NCI-H748 (cell line): ENCODE results near the gene ENOX1.
"Not testable (repeated sequence)": the region's sequence is repeated elsewhere in the genome, so short reads cannot be mapped to it uniquely, and the experiment has no call there.

Experiments
- DNase-seq: peaks from one replicate; lab custom pipeline; 2025; ENCODE audit not compliant: unreplicated experiment; lab: John Stamatoyannopoulos, UW

ENOX1 gene

GRCh38 chr13:43363156-43363953 lies 423.4 kb downstream of the ENOX1 start:
- peak; percentile 5 for DNase-seq

DNA sequence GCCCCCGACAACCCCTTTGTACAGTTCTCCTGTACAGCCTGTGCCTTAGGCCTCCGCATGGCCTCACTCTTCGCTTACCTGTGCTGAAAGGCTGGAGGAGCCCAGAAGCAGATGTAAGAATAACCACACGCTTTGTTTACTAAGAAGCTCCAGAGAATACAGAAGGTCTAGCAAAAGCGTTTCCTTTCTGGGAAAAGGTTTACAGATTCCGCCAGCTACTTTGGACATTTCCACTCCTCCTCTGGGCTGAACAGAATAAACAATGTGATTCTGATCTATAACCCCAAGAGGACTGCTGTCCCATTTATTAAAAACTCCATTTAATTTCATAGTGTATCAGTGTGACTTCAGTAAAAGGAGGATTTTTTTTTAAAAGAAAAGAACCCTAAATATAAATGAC lies 424.2 kb downstream of the ENOX1 start:
- no peak for DNase-seq

GRCh38 chr13:43360892-43361610 lies 425.7 kb downstream of the ENOX1 start:
- peak; percentile 5 for DNase-seq

DNA sequence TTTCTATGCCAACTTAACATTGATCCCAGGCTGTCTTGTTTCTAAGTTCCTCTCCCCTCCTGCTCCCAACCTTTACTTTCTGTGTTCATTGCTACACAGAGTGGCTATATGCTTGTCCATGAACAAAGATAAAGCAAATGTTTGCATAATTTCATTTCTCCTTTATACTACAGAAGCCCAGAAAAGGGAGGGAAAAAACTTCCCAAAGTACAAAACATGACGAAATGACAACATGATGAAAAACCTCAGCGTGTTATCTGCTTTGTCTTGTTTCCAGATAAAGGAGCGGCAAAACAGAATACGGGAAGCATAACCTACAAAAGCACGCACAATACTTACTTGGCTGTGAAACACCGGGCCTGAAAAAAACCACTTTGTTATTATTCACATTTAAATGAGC lies 426.6 kb downstream of the ENOX1 start:
- DNase-seq, result no peak

- no peak for DNase-seq
Measured at GRCh38 chr13:43359536-43359935, 427.2 kb downstream of the ENOX1 start.

- no peak for DNase-seq
Measured at GRCh38 chr13:43357564-43357963, 429.2 kb downstream of the ENOX1 start.

GRCh38 chr13:43356567-43356966 lies 430.2 kb downstream of the ENOX1 start:
- DNase-seq, result no peak

DNA sequence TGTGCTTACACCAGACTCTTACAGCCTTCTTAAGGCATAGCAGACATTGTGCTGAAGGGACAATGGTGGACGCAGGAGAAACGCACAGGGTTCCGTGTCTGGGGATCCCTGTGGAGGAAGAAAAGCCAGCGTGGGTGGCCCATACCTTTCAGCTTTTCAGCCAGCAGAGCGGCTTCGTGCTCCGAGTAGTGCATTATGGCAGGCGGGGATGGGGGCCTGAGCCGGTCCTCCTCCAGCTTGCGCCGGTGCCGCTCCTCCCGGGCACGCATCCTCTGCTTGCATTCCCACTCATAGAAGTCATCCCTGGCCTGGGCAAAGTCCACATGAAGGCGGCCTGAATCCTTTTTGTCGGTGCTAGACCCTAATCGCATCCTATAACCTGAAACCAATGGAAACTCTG lies 431.0 kb downstream of the ENOX1 start:
- no peak for DNase-seq

- no peak for DNase-seq
Measured at GRCh38 chr13:43354153-43354945, 432.4 kb downstream of the ENOX1 start.

GRCh38 chr13:43353631-43354030 lies 433.1 kb downstream of the ENOX1 start:
- no peak for DNase-seq

- not testable (repeated sequence) for DNase-seq
Measured at GRCh38 chr13:43351612-43352011, 435.2 kb downstream of the ENOX1 start.

DNA sequence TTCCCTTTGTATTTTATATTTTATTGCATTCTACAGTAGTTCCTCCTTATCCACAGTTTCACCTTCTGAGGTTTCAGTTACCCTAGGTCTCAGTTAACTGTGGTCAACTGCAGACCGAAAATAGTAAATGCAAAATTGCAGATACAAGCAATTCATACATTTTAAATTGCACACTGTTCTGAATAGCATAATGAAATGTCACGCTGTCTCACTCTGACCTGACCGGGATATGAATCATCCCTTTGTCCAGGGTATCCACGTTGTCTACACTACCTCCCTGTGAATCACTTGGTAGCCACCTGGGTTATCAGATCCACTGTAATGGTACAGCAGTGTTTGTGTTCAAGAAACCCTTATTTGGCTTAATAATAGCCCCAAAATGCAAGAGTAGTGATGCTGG lies 438.4 kb downstream of the ENOX1 start:
- no peak for DNase-seq

DNA sequence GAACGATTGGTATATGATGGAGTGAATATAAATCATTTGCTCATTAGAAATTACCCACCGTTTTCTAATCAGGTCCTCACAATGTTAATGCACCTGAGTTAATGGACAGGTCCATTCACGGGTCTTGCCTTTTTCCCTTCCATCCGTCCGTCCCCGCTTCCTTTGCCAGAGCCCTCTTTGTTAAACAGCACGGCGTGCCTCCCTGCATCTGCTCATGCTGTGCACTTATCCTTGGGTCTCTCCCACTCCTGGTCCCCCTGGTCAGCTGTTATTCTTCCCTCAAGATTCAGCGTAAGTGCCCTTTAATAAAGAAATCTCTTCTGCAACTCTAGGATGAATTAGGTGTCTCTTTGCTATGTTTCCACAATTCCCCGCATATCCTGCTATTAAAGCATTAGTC lies 438.9 kb downstream of the ENOX1 start:
- no peak for DNase-seq

DNA sequence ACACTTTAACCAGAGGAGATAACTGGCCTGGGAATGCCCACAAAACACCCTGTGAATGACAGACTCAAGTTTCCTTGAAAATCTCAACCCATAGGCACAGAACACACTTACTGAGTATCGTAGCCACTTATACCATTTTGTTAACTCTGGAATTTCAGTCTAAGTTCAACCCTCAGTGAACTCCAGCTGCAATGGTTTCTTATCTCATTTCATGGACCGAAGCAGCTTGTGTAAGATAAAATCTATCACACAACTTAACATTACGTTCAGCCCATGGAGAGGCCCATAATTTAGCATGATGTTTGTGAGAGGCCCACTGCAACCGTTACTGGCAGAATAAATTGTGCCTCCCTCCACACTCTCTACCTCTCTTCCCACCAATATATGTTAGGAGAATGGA lies 440.3 kb downstream of the ENOX1 start:
- DNase-seq, result no peak

DNA sequence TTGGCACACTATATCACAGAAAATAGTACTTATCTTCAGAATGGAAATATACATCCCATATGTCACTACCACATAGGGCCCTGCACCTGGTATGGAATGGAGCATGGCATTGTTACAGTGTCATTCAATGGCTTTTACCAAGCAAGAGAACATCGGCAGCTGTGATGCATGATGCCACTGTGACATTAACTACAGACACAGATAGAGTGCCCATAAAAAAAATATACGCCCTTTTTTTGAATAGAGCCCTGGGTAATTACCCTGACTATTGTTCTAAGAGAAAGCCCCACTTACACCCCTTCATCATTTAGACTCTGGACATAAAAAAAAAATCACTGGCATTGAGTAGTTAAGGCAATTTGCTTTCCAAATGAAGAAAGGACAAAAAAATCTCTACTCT lies 443.1 kb downstream of the ENOX1 start:
- peak; percentile 89 for DNase-seq

DNA sequence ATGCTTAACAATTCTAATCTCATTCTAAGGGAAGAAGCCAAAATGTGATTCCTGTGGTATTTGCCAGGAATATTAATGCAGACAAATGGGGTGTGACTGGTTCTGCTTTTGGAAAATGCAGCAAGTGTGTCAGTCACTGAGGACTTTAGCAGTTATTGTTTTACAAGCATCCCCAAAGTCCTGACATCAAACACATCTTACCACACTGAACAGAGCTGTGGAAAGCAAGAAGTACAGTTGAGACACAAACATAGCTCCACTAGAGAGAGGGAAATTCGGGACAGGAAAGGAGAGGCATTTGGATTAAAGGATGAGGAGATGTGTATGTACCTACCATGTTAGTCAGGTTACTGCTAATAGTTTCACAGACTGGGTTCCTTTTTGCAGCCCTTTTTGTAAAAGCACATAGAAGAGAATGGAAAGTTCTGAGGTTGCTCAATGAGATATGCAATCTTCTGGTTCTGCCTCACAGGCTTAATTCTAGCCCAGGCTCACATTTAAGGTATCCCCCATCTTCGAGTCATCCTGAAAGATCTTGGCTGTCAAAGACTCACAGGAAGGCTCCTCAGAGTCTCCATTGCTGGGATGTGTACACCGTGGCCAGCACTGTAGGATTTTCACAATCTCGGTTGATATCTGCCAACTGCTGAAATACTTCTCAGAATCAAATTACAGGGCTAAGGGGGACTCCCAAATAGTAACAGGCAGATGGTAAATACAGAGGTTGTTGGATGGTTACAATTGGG lies 446.8 kb downstream of the ENOX1 start:
- DNase-seq, result no peak

- no peak for DNase-seq
Measured at GRCh38 chr13:43339145-43339804, 447.5 kb downstream of the ENOX1 start.

- no peak for DNase-seq
Measured at GRCh38 chr13:43335764-43336163, 451.0 kb downstream of the ENOX1 start.

DNA sequence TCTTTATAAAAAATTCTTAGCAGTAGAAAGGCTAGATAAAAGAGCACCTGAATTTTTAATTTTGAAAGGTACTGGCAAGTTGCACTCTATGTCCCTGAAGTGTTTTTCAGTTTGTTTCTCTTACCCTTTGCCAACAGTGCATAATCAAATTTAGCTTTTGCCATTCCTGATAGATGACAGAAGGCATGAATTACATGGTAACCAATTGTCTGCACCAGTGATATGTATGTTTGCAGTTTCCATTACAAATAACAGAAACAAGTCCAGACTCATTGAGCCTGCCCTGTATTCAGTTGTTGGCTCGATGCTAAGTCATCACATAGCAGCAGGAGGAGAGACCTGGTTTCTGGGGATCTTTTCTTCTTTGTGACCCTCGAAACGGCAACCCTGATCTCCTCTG lies 453.6 kb downstream of the ENOX1 start:
- peak; percentile 21 for DNase-seq

DNA sequence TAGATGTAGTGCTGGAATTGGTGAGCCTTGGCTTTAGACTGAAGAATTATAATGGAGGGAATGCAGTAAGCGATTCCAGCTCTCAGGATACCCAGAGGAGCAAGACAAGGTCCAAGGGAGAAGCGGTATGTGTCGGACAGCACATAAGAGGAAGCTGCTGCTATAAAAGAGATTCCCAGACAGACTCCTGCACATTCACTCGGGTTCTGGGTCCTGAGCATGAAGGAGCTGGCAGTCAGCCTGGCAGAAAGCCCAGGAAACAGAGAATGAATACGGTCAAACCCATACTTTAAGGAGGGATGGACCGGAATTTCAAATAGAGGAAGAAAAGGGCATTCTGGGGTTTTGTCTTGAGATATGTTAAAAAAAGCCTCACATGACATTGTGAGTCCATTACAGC lies 455.1 kb downstream of the ENOX1 start:
- DNase-seq, result no peak

DNA sequence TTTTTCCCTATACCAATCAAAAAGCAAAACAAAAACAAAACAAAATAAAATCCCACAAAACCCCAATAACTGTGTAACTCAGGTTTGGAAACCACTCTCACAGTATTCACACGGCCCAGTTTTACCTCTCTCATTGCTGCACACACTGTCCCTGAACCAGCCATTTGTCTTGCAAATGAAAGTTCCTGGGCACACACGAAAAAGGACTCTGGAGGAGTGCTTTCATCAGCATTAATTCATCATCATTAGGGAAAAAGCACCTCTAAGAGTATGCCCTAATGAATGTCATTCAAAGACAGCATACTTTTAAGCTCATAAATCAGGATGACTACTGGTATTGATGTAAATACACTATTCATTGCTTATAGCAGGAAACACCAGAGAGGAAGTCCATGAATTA lies 457.1 kb downstream of the ENOX1 start:
- no peak for DNase-seq
